ENCODE results near the gene COL28A1.
"Not testable (repeated sequence)": the region's sequence is repeated elsewhere in the genome, so short reads cannot be mapped to it uniquely, and the experiment has no call there.

The COL28A1 gene

DNA sequence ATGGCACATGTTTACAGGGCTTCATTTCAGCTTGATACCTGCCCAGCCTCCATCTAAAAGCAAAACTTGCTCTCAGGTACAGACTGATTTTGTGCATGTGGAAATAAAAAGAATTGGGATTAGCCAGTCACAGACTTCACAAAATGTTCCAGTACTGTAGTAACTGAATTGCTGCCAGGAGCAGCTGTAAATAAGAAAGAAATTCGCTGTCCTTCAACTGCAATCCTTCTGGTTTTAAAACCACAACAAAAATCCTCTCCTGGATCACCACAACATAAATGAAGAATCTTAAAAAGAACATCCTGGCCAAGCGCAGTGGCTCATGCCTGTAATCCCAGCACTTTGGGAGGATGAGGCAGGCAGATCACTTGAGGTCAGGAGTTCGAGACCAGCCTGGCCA, 27.1 kb upstream of the COL28A1 start:
- DNase-seq (ENCODE audit: low read depth in 2 of 3, low spot score in 1 of 3) = no peak

DNA sequence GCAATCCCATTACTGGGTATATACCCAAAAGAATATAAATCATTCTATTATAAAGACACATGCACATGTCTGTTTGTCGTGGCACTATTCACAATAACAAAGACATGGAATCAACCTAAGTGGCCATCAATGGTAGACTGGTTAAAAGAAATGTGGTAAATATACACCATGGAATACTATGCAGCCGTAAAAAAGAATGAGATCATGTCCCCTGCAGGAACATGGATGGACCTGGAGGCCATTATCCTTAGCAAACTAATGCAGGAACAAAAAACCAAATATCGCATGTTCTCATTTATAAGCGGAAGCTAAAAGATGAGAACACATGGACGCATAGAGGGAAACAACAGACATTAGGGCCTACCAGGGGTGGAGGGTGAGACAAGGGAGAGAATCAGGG, 25.9 kb upstream of the COL28A1 start:
- DNase-seq (ENCODE audit: low read depth in 2 of 3, low spot score in 1 of 3) = not testable (repeated sequence)

DNA sequence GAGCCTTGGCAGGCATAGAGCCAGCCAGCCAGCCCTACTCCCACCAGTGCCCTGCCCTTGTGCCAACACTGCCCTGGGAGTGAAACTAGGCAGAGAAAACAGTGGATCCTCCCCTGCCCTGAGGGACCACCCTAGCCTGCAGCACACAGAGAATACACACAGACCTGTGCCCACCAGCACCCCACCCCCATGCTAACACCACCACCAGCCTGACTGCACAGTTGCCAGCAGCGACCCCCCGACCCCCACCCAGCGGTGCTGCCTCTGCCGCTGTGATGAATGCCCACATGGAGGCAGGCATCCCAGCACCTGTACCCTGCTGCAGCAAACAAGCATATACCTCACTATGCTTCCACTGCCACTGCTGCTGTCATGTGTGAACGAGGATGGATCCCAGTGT, 21.6 kb upstream of the COL28A1 start:
- DNase-seq (ENCODE audit: low read depth in 2 of 3, low spot score in 1 of 3) = no peak

DNA sequence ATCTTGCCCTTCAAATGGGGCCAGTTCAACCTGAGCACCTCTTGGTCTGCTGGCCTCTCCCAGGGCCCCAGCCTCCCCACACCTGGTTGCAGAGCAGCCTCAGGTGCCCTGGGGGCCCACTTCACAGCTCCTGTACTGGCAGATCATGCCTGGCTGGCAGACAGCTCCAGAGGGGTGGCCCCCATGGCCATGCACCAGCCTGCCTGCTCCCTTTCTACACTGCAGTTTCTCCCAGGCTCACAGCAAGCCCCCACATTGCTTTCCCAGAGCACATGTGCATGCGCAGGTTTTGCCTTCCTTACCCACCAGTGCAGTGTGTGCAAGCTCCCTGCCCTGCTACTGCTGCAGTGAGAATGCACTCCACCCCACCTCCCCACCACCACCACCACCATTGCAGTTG, 21.2 kb upstream of the COL28A1 start:
- no peak for DNase-seq (ENCODE audit: low read depth in 2 of 3, low spot score in 1 of 3)

DNA sequence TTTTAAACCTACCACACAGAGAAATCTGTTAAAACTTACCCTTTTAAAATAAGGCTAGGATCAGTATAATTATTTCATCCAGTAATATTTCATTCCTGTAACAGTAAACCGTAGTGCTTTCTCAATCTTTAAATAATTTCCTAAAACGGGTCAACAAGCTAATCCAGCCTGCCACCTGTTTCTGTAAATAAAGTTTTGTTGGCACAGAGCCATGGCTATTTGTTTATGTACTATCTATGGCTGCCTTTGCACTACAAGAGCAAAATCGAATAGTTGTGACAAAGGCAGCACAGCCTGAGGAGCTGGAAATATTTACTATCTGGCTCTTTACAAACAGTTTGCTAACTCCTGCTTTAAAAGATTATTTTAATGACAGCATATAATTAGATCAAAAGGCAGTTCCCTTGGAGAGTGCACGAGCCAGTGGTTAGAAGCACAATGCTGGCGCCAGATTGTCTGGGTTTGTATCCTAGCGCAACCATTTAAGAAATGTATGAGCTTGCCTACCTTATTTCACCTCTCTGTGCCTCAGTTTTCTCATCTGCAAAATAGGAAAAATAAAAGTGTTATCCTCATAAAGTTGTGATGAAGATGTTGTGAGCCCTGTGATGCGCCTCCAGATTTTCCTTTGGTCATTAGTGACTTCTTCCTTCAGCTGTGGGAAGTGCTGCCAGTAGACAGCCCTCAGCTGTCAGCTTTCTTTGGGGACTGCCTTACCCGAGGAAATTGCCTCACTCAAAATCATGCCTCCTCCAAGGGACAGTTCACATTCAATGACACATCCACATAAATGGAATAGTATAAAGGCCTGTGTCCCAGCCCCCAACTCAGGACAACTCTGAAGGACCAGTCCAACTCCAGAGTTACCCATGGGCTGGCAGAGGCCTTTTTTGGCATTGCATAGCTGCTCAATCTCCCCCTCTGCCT, 19.2 kb upstream of the COL28A1 start:
- DNase-seq (ENCODE audit: low read depth in 2 of 3, low spot score in 1 of 3) = no peak

DNA sequence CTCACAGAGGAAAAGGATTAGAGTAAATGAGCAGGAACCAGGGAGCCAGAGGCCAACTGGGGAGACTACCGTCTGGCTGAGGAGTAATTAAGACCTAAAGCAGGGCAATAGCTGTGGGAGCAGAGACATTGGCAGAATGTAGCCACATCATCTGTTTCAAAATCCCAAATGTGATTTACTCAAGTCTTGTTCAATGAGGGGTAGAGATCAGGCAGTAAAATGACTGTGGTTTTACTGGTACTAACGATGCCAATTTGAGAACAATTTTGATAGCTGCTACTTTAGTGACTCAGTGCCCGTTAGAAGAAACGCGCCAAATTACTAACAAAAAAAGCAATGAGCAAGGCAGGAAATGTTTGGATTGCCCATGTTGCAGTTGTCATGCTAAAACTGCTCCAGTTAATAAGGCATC, 18.4 kb upstream of the COL28A1 start:
- no peak for DNase-seq (ENCODE audit: low read depth in 2 of 3, low spot score in 1 of 3)

DNA sequence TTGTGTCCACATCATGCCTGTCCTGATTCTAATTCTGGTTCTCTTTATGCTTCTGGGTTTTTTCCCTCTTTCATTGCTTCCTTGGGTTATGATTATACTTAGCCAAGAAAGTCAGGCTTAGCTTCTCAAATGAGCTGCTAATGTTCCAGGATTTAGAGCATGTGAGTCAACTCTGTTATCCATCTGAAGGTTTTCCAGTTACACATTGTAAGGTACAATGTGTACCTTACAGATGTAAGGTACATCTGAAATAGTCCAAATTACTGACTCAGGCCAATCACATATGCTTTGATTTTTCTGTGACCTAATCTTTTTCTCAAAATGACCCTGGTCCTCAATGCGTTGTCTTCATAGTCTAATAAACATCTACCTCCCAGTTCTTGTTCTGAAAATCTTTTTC, 17.7 kb upstream of the COL28A1 start:
- DNase-seq (ENCODE audit: low read depth in 2 of 3, low spot score in 1 of 3) = no peak

DNA sequence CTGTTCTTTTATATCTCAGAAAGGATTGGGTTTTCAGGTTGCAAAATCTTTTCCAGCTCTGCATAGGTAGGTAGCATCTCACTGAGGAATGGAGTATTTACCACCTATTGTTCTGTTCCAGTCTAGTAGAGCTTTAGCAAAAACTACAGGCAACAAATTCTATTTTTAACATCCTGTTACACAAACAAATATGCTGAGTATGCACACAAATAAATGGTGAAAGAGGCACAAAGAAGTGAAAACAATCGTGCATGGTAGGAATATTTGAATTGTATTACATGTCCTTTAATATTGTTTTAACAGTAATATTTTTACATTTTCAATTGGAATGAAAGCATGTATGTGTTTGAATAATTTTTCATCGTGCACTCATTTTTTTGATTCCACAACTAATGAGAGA, 16.5 kb upstream of the COL28A1 start:
- DNase-seq (ENCODE audit: low read depth in 2 of 3, low spot score in 1 of 3) = no peak

DNA sequence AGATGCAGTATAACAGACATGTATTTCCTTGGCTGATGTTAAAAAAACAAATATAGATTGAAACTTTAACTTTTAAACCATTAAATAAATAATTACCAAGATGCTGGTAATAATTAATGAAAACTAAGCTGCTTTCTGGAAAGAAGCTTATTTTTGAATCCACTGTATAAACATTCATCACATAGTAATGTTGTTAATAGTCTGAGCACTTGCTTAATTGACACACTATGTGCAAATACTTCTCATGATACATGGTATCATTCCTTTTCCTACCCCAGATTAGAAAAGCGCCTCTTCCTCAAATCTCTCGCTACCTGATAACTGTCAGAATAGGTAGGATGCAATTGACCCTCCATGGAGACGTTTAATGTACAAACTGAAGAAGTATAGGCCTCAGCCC, 15.0 kb upstream of the COL28A1 start:
- no peak for DNase-seq (ENCODE audit: low read depth in 2 of 3, low spot score in 1 of 3)

DNA sequence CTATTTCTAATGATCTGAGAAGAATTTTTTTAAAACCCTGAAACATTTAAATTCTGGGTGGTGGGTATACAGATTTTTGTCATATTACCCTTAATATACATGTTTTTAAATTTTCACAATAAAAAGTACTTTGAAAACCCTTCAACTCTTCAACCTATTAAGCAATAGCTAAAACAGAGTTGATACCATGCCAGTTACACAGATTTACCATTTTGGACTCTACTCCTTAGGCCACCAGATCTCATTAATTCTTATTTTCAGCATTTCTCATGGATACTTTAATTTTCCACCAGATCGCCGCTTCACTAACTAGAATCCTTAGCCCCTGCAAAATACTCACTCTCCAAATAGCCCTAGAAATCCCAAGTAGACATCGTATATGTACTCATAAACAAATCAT, 12.7 kb upstream of the COL28A1 start:
- DNase-seq (ENCODE audit: low read depth in 2 of 3, low spot score in 1 of 3) = no peak

DNA sequence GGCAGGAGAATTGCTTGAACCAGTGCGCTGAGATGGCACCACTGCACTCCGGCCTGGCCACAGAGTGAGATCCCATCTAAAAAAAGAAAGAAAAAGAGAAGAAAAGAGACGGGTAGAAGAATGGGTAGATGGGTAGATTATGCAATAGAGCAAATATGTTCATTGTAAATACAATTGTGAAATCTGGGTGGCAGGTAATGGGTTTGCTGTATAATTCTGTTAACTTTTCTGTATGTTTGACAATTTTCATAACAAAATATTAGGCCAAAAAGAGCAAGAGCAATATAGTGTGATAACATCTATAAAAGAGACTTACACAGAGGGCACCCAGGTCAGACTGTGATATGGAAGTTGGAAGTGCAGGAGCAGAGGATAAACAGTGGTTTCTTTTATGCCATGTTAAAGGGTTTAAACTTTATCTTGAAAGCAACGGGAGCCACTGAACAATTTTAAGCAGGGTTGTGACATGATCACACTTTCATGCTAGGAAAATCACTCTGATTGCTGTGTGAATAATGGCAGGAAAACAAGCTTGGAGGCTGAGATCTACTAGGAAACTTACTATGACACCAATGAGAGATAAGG, 6.7 kb upstream of the COL28A1 start:
- DNase-seq (ENCODE audit: low read depth in 2 of 3, low spot score in 1 of 3) = no peak

DNA sequence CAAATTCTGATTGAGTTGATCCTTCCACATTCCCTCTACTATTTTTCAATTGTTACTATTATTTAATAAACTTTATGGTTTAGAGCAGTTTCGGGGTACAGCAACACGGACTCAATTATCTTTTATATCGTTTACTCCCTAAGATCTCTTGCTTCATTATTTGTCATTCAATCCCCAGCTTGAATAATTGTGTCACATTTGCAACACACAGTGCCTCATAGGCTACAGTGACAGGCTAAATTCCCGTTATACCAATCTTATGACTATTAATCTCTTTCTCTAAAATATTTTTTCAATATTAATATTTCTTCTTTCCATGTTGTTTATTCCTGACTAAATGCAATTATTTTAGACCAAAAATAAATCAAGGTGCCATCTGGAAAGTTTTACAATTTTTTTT, 4.0 kb upstream of the COL28A1 start:
- DNase-seq (ENCODE audit: low read depth in 2 of 3, low spot score in 1 of 3) = no peak

DNA sequence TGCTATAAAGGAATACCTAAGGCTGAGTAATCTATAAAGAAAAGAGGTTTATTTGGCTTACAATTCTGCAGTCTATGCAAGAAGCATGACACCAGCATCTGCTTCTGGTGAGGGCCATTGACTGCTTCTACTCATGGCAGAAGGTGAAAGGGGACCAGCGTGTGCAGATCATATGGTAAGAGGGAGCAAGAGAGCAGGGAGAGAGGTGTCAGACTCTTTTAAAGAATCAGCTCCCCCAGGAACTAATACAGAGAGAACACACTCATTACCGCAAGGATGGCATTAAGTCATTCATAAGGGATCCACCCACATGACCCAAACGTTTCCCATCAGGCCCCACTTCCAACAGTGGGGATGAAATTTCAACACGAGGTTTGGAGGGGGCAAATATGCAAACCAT, 3.5 kb upstream of the COL28A1 start:
- DNase-seq (ENCODE audit: low read depth in 2 of 3, low spot score in 1 of 3) = no peak

DNA sequence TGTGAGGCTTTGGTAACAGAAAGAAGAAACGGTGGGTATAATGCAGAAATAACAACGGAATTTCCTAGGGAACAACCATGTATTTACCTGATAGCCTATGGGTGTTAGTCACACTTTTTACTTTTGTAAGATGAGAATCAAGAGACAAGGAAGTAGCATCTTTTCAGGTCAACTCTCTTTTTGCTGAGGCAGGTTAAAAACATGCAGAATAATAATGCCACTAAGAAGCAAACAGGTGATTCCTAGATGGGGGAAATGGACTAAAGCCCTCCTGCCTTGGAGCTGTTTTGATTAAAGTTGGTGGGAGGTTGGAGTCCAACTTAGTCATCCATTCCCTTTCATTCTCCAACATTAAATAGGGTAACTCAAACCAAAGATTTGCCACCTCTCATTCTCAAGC, 2.0 kb upstream of the COL28A1 start:
- DNase-seq (ENCODE audit: low read depth in 2 of 3, low spot score in 1 of 3) = no peak

DNA sequence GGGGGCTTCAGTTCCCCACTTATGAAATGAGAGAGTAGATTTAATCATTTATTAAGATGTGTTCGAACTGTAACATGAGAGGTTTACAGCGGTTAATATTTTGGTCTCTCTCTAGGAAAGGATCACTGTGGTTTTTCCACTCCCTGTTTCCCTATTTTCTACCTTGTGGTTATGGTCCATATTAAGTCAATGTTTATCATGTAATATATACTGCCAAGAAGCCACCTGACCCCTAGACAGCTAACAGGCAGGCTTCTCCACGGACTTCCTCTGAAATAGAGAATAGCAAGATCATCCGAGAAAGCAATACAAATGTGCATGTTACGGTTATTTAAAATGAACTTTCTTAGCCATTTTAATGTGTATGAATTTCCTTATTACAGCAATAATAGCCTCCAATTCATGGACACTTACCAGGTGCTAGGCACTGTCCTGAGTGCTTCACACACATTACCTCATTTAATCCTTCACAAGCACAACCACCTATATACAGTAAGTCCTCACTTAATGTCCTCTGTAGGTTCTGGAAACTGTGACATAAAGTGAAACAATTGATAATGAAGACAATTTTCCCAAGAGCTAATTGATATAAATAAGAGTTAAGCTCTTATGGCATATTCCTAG, 835 bp upstream of the COL28A1 start:
- DNase-seq (ENCODE audit: low read depth in 2 of 3, low spot score in 1 of 3) = no peak

DNA sequence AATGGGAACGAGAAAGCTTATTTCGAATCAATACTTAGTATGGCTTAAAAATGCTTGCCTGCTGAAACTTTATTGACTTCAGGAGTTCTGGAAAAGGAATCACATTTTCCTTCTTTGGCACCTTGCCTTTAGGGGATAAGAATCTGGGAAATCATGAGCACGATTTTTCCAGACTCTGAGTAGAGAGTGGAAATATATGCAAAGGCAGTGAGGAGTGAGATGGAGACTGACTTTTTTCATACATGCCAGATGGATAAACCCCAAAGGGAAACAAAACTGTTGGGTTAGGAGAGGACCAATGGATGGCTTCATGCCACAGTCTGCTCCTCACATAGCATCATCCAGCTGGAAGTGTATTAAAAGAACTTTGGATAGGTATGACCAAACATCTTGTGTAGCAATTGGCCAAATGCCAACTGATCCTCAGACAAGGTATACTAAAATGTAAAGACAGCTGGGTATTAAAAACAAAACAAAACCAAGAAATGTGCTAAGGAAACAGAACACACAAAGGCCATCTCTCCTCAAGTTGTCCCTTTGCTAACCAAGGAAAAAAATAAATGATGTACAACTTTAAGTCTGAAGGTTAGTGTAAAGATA, 1.7 kb downstream of the COL28A1 start:
- no peak for DNase-seq (ENCODE audit: low read depth in 2 of 3, low spot score in 1 of 3)

DNA sequence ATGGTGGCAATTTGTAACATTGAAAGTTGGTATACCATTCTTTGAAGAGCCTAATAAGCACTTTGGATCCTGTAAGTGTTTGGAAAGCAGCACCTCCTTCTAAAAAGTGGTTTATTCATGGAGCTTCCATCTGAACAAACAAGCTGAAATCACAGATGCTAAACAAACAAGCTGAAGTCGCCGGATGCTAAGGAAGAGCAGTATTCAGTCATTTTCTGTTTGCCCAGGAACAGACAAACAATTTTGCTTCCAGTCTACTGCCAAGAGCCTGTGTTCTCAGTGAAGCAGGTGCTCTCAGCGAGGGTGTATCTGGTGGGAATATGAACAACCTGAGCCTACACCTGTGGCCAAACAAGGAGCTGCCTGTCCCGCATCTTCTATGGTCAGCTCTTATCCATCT, 6.3 kb downstream of the COL28A1 start:
- no peak for DNase-seq (ENCODE audit: low read depth in 2 of 3, low spot score in 1 of 3)

DNA sequence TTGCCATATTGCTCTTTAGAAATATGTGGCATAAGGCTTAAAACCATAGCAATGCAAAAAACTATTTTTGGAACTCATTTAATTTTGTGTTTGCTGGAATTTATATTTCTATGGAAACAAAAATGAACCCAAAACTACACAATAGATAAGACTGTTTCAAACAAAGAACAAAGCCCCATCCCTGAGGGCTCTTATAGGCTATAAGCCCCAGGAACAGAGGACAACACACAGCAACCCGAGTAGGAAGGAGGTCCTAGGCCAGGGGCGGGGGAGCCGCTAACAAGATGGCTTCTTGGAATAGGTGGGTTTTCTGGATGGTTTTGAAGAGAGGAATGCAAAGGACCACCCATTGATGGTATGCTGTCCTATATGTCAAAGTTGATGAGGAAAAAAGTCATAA, 8.6 kb downstream of the COL28A1 start:
- no peak for DNase-seq (ENCODE audit: low read depth in 2 of 3, low spot score in 1 of 3)

DNA sequence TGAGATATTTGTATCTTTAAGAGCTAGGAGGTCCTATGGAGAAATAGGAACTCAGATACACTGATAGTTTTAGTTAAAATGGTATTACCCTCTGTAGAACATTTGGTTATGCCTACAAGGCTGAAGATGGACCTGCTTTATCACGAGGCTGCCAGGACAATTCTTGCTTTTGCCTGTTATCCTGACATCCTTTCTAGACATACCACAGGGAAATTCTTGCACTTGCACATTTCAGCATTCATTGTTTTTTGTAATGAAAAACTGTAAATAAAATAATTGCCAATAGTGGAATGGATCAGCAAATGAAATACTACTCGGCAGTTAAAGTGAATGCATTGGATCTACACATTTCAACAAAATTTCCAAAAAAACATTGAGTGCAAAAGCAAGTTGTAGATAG, 9.7 kb downstream of the COL28A1 start:
- no peak for DNase-seq (ENCODE audit: low read depth in 2 of 3, low spot score in 1 of 3)

DNA sequence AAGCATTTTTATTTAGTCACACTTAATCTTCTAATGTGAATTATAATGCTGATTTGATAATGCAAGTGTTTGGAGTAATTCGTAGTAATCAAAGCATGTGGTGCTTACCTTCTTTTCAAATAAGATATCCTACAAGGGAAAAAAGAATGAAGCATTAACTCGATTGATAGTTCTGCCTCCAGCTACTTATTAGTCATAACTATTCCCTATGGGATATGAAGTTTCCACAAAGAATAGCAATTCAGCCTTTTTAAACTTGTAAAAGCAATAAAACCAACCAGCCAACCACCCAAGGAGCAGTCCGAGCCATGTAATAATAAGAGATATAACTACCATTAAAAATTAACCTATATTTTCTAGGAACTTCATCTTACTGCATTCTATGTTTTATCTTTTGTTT, 11.6 kb downstream of the COL28A1 start:
- no peak for DNase-seq (ENCODE audit: low read depth in 2 of 3, low spot score in 1 of 3)

DNA sequence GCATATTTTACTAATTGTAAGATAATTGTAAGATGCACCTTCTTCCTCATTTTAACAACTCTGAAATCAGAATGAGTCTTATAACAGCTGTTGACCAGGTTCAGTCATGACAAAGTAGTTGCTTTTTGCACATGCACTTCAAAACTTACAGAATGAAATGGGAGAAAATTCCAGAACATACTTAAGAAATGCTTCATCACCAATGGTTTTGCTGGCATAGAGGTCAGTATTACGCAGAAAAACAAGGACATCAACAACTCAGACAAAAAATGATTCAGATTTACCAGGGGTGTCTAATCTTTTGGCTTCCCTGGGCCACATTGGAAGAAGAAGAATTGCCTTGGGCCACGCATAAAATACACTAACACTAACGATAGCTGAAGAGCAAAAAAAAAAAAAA, 13.3 kb downstream of the COL28A1 start:
- no peak for DNase-seq (ENCODE audit: low read depth in 2 of 3, low spot score in 1 of 3)

DNA sequence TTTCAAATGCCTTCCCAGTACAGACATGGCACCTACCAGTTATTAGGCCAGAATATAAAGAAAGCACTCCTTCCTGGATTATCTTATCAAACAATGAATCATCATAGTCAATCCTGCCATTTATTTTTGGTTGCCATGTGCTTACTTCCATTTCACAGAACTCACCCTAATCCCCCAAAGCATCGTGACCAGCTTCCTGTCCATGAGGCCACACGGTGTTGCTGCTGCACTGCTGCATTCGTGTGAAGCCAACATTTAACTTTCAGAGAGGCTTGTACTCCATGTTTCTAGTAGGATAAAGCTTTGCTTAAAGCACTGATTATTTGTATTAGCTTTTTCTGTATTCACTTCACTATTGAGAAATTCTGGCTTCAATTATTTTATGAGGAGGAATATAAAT, 14.4 kb downstream of the COL28A1 start:
- DNase-seq (ENCODE audit: low read depth in 2 of 3, low spot score in 1 of 3) = no peak

Data from stimulated activated CD4-positive, alpha-beta T cell treated with anti-CD3 and anti-CD28 coated beads, Interleukin-12 subunit alpha, Interleukin-12 subunit beta, amount 100 ng/mL, for 48 hours (primary cell).